HepG2 (cell line): ENCODE measurements around the gene UBAP1. TPM values are rescaled to one million over a fixed set of nuclear protein-coding genes. Genes with fewer than 3 reads are reported as not detected.

ENCODE experiments used
- ATAC-seq: fragments of 200-7000 bp; cut with Tn5 transposase; 3 replicates; pipeline ENCODE4 v1.9.1; 2020; ENCODE audit warnings: mild to moderate bottlenecking, moderate library complexity
- BruUV-seq: library from RNA; stranded (reverse); fragments of 400-500 nt; replicated peaks from 2 replicates; lab custom pipeline; 2021; lab: Mats Ljungman, UMichigan
- CTCF ChIA-PET: fragments of 300-600 bp; formaldehyde crosslinking; extraction: SDS; loops from one replicate; lab custom pipeline; 2021; ENCODE audit warnings: low total read pairs, inconsistent platforms, low intra/inter-chr PET ratio; lab: Yijun Ruan, JAX
- POLR2A ChIA-PET: fragments of 350-600 bp; sonication (Branson Sonifier 250); formaldehyde crosslinking; loops from one replicate; lab custom pipeline; 2020; ENCODE audit warnings: antibody characterized with exemption, inconsistent platforms; lab: Yijun Ruan, JAX
- DNase-seq: peaks from one replicate; pipeline ENCODE4 v3.0.0-alpha.2; 2015; ENCODE audit warnings: low spot score
- FAIRE-seq: peaks from 3 replicates; lab custom pipeline; 2011; peaks lifted over from hg19 to GRCh38; lab: Jason Lieb, UNC
- H2AFZ ChIP-seq: one replicate; pipeline ENCODE4 v1.6.1; 2011; ENCODE audit warnings: low read length, inconsistent platforms
- H3K27ac ChIP-seq: fragments of 300-600 bp; 3 replicates; pipeline ENCODE4 v1.8.0; 2011; ENCODE audit warnings: mixed run types, mild to moderate bottlenecking, mixed read lengths, low read length, inconsistent platforms; ENCODE audit not compliant: insufficient read depth; ENCODE audit errors: extremely low read length
- H3K27me3 ChIP-seq, 2 experiments: fragments of 200-600 bp in 1 of 2; 2 replicates in 1 of 2; 3 replicates in 1 of 2; pipeline versions ENCODE4 v1.6.0 to v1.8.0; 2011; ENCODE audit warnings: low read length in 2 of 2, mild to moderate bottlenecking in 2 of 2, moderate library complexity in 2 of 2, inconsistent platforms in 1 of 2; ENCODE audit not compliant: insufficient read depth in 2 of 2, control insufficient read depth in 1 of 2
- H3K36me3 ChIP-seq, 2 experiments: fragments of 200-600 bp in 1 of 2; replicated peaks in 1 of 2; 2 replicates in 1 of 2; 3 replicates in 1 of 2; pipeline versions ENCODE4 v1.5.1 to v1.8.0; 2011; ENCODE audit warnings: low read length in 2 of 2, inconsistent platforms in 1 of 2; ENCODE audit not compliant: insufficient read depth in 2 of 2, control insufficient read depth in 1 of 2
- H3K4me1 ChIP-seq: 2 replicates; pipeline ENCODE4 v1.5.1; 2012; ENCODE audit warnings: low read length, inconsistent platforms; ENCODE audit not compliant: insufficient read depth
- H3K4me2 ChIP-seq: 2 replicates; pipeline ENCODE4 v1.6.0; 2011; ENCODE audit warnings: low read depth, low read length, inconsistent platforms
- H3K4me3 ChIP-seq, 3 experiments: fragments of 200-600 bp in 1 of 3; sonication (generic), shearing (Covaris generic) in 1 of 3; replicated peaks in 1 of 3; 2 replicates each; pipeline ENCODE4 v1.5.1; 2011 to 2016; ENCODE audit warnings: low read length in 3 of 3, inconsistent platforms in 2 of 3, low read depth in 2 of 3, mild to moderate bottlenecking in 2 of 3, control low read depth in 1 of 3, mixed read lengths in 1 of 3; ENCODE audit not compliant: insufficient read depth in 1 of 3
- H3K79me2 ChIP-seq: one replicate; pipeline ENCODE4 v1.6.1; 2011; ENCODE audit warnings: low read length, inconsistent platforms; ENCODE audit not compliant: insufficient read depth
- H3K9ac ChIP-seq: 2 replicates; pipeline ENCODE4 v1.6.0; 2011; ENCODE audit warnings: mild to moderate bottlenecking, low read depth, low read length, inconsistent platforms; ENCODE audit not compliant: insufficient read depth
- H3K9me3 ChIP-seq: 2 replicates; pipeline ENCODE4 v1.5.1; 2012; ENCODE audit warnings: mild to moderate bottlenecking, low read length
- H4K20me1 ChIP-seq: 2 replicates; pipeline ENCODE4 v1.6.0; 2011; ENCODE audit warnings: inconsistent platforms, mild to moderate bottlenecking, low read length, moderate library complexity; ENCODE audit not compliant: insufficient read depth
- AGO2 ChIP-seq: fragments of 200-400 bp; formaldehyde crosslinking; optimal IDR thresholded peaks from 2 replicates; pipeline ENCODE3; 2017; ENCODE audit warnings: mild to moderate bottlenecking, low read depth, low read length, moderate library complexity
- CEBPB ChIP-seq: IDR thresholded peaks from 2 replicates; pipeline ENCODE4 v1.6.1; 2011; ENCODE audit warnings: low read depth, low read length, improper control_type of control experiment, borderline replicate concordance
- MAFF ChIP-seq: IDR thresholded peaks from 2 replicates; pipeline ENCODE4 v1.6.1; 2011; ENCODE audit warnings: low read depth, low read length, improper control_type of control experiment
- SPEN ChIP-seq: sonication (generic); formaldehyde crosslinking; IDR thresholded peaks from 2 replicates; pipeline ENCODE4 v1.5.1; 2020; ENCODE audit warnings: low read depth, mild to moderate bottlenecking, missing genetic modification reagents
- STAG1 ChIP-seq: sonication (generic); formaldehyde crosslinking; IDR thresholded peaks from 2 replicates; pipeline ENCODE4 v1.4.0; 2020; ENCODE audit warnings: missing genetic modification reagents
- TEAD3 ChIP-seq: optimal IDR thresholded peaks from 2 replicates; pipeline ENCODE3; 2016; ENCODE audit warnings: borderline replicate concordance
- U2AF2 ChIP-seq: fragments of 200-400 bp; formaldehyde crosslinking; IDR thresholded peaks from 2 replicates; pipeline ENCODE4 v1.6.1; 2017; ENCODE audit warnings: low read depth, mild to moderate bottlenecking, low read length
- ZNF468 ChIP-seq: sonication (generic); formaldehyde crosslinking; IDR thresholded peaks from 2 replicates; pipeline ENCODE4 v1.8.0; 2022; ENCODE audit warnings: mild to moderate bottlenecking, moderate library complexity, missing genetic modification reagents
- ZNF589 ChIP-seq: sonication (generic); formaldehyde crosslinking; conservative IDR thresholded peaks from 2 replicates; pipeline ENCODE4 v1.8.0; 2022; ENCODE audit warnings: mild to moderate bottlenecking, moderate library complexity, missing genetic modification reagents
- ZNF782 ChIP-seq: sonication (generic); formaldehyde crosslinking; IDR thresholded peaks from 2 replicates; pipeline ENCODE4 v1.4.0; 2020; ENCODE audit warnings: missing genetic modification reagents, mild to moderate bottlenecking, borderline replicate concordance
- ZSCAN12 ChIP-seq: sonication (generic); formaldehyde crosslinking; IDR thresholded peaks from 2 replicates; pipeline ENCODE4 v1.9.0; 2021; ENCODE audit warnings: mild to moderate bottlenecking, missing genetic modification reagents
- WGBS: methylation state at CpG from one replicate; pipeline ENCODE4 v1.1.6; 2017; ENCODE audit warnings: low lambda C conversion rate; 5-methylcytosine and 5-hydroxymethylcytosine counted together
- in situ Hi-C: cut with HindIII; loops from 2 replicates; pipeline ENCODE4 v1.10.0; 2017; ENCODE audit warnings: low pct_unique_long_range_greater_than_20kb; ENCODE audit not compliant: extremely low pct_ligation_motif_present
- intact Hi-C: fragments of 100-400 bp; cut with micrococcal nuclease; formaldehyde crosslinking; loops from one replicate; pipeline ENCODE4 v1.10.0; 2022; ENCODE audit not compliant: unreplicated experiment
- polyA plus RNA-seq, 8 experiments: library from polyadenylated mRNA; depleted of rRNA in 3 of 8; stranded (reverse) in 7 of 8; unstranded in 1 of 8; fragments of >200 nt; fragmentation: Illumina TruSeq in 4 of 8; extraction: Trizol in 4 of 8; gene quantifications; 2 replicates each; pipeline versions ENCODE4 v1.2.1 to v1.2.3, GENCODE V29; 2011 to 2016; ENCODE audit warnings: low read depth in 4 of 8, missing spikeins in 1 of 8, mixed read lengths in 1 of 8; ENCODE audit not compliant: insufficient read depth in 1 of 8
- total RNA-seq, 5 experiments: library from RNA; depleted of rRNA; stranded (reverse); fragments of >200 nt; fragmentation: Illumina TruSeq; extraction: Trizol; gene quantifications; 2 replicates each; pipeline ENCODE4 v1.2.3, GENCODE V29; 2016; ENCODE audit warnings: low read depth in 1 of 5
- TF ChIP-seq, protein P1 (sequence below): sonication (generic); formaldehyde crosslinking; IDR thresholded peaks from 2 replicates; pipeline ENCODE4 v1.5.1; 2020; ENCODE audit warnings: missing genetic modification reagents, mild to moderate bottlenecking, borderline replicate concordance
- TF ChIP-seq, protein P2 (sequence below): sonication (generic); formaldehyde crosslinking; IDR thresholded peaks from 2 replicates; pipeline ENCODE4 v1.4.0; 2020; ENCODE audit warnings: missing genetic modification reagents

UBAP1 gene
- total and polyA plus RNA-seq, 2 of the 13 experiments (the other 11 are each of a cell fraction or from before 2014, with no cell fraction given): 19.5 to 40.5 TPM

DNA sequence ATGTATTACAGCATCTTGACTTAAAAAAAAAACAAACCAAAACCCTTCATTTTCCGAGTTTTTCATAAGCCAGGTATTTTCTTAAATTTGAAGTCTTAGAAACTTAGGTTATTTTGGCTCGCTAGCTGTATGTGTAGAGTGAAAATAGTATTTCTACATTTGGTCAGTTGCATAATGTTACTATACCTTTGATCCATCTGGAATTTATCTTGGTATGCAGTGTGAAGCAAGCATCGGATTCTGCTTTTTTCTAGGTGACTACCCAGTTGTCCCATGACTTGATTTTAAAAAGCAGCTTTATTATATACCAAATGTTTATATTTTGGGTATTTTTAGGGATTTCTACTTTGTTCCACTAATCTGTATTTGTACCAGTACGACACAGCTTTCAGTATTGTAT lies 27.7 kb downstream of the UBAP1 start:
- POLR2A ChIA-PET: no interaction called here
- Histone ChIP-seq H3K27ac (no peak overlapping the region), H3K4me3 (no peak overlapping the region), H3K9me3 (no peaks in the 10 kb centered on the region), H3K4me2 (no peak overlapping the region), H3K9ac (no peak overlapping the region), H3K79me2 (peaks cover 71% of the 10 kb centered on the region), H3K4me1 (peaks cover 12% of the 10 kb centered on the region), H3K36me3 (peaks cover 4% of the 10 kb centered on the region in 2 experiments; a peak in 4 of 5 replicates), H3K27me3 (no peaks in the 10 kb centered on the region), H2AFZ (no peak overlapping the region), H4K20me1 (peaks cover 2% of the 10 kb centered on the region; the same call in 1 of the 2 replicates)
- CTCF ChIA-PET: no interaction called here
- BruUV-seq: no TSS peak
- in situ Hi-C loops: no loop called here
- DNase-seq: peak; percentile 22
- intact Hi-C loops: no loop called here
- WGBS: 77% methylated on average over 4 of the region's 4 CpGs
- TF ChIP-seq ZNF589 (CRISPR knock-in tag): no peak
- TF ChIP-seq TEAD3: peak; percentile 71
- TF ChIP-seq CEBPB: peak; percentile 68
- TF ChIP-seq, protein P1, sequence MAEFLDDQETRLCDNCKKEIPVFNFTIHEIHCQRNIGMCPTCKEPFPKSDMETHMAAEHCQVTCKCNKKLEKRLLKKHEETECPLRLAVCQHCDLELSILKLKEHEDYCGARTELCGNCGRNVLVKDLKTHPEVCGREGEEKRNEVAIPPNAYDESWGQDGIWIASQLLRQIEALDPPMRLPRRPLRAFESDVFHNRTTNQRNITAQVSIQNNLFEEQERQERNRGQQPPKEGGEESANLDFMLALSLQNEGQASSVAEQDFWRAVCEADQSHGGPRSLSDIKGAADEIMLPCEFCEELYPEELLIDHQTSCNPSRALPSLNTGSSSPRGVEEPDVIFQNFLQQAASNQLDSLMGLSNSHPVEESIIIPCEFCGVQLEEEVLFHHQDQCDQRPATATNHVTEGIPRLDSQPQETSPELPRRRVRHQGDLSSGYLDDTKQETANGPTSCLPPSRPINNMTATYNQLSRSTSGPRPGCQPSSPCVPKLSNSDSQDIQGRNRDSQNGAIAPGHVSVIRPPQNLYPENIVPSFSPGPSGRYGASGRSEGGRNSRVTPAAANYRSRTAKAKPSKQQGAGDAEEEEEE: no peak
- no peak for TF ChIP-seq ZNF468
- TF ChIP-seq STAG1 (CRISPR knock-in tag): no peak
- no peak for TF ChIP-seq U2AF2
- ATAC-seq: peak; percentile 53
- FAIRE-seq: no peak

DNA sequence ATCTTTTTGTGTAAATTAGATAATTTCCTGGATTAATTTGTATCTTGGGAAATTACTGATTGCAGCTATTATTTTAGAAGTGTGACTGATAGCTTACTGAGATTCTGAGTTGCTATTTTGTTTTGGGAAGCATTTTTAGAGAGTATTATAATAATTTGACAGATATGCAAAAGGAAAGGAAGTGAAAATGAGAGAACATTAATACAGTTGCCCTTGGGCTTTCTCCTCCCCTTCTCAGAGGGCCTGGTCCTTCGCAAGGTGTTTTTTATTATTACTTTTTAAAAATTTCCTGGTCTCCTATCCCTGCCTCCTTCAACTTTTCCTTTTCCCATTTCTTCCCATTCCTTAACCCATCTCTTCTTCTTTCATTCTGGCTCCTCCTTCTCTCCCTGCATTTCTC lies 32.6 kb downstream of the UBAP1 start:
- Histone ChIP-seq H4K20me1 (0 out of 2 replicates have a peak, but pooled peaks cover 2% of the 10 kb centered on the region), H3K79me2 (peaks cover 41% of the 10 kb centered on the region), H3K9me3 (no peaks in the 10 kb centered on the region), H3K4me1 (peaks cover 4% of the 10 kb centered on the region), H2AFZ (no peak overlapping the region), H3K4me2 (no peak overlapping the region), H3K36me3 (no peaks in the 10 kb centered on the region), H3K27ac (no peak overlapping the region), H3K27me3 (no peaks in the 10 kb centered on the region), H3K9ac (no peak overlapping the region), H3K4me3 (no peak overlapping the region)
- DNase-seq (no peak), FAIRE-seq (no peak), ATAC-seq (no peak)
- POLR2A ChIA-PET: no interaction called here
- intact Hi-C loops: no loop called here
- CTCF ChIA-PET: no interaction called here
- 96% methylated on average over 1 of the region's 1 CpG for WGBS
- BruUV-seq: no TSS peak
- in situ Hi-C loops: no loop called here
- TF ChIP-seq, protein P2, sequence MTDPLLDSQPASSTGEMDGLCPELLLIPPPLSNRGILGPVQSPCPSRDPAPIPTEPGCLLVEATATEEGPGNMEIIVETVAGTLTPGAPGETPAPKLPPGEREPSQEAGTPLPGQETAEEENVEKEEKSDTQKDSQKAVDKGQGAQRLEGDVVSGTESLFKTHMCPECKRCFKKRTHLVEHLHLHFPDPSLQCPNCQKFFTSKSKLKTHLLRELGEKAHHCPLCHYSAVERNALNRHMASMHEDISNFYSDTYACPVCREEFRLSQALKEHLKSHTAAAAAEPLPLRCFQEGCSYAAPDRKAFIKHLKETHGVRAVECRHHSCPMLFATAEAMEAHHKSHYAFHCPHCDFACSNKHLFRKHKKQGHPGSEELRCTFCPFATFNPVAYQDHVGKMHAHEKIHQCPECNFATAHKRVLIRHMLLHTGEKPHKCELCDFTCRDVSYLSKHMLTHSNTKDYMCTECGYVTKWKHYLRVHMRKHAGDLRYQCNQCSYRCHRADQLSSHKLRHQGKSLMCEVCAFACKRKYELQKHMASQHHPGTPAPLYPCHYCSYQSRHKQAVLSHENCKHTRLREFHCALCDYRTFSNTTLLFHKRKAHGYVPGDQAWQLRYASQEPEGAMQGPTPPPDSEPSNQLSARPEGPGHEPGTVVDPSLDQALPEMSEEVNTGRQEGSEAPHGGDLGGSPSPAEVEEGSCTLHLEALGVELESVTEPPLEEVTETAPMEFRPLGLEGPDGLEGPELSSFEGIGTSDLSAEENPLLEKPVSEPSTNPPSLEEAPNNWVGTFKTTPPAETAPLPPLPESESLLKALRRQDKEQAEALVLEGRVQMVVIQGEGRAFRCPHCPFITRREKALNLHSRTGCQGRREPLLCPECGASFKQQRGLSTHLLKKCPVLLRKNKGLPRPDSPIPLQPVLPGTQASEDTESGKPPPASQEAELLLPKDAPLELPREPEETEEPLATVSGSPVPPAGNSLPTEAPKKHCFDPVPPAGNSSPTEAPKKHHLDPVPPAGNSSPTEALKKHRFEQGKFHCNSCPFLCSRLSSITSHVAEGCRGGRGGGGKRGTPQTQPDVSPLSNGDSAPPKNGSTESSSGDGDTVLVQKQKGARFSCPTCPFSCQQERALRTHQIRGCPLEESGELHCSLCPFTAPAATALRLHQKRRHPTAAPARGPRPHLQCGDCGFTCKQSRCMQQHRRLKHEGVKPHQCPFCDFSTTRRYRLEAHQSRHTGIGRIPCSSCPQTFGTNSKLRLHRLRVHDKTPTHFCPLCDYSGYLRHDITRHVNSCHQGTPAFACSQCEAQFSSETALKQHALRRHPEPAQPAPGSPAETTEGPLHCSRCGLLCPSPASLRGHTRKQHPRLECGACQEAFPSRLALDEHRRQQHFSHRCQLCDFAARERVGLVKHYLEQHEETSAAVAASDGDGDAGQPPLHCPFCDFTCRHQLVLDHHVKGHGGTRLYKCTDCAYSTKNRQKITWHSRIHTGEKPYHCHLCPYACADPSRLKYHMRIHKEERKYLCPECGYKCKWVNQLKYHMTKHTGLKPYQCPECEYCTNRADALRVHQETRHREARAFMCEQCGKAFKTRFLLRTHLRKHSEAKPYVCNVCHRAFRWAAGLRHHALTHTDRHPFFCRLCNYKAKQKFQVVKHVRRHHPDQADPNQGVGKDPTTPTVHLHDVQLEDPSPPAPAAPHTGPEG: no peak
- TF ChIP-seq SPEN: no peak
- TF ChIP-seq AGO2: no peak
- no peak for TF ChIP-seq ZNF782
- TF ChIP-seq ZSCAN12 (CRISPR knock-in tag): no peak
- TF ChIP-seq MAFF: no peak
